A673 (cell line): ENCODE data around the gene CLNK. TPM values are rescaled to one million over a fixed set of nuclear protein-coding genes. Genes with fewer than 3 reads are reported as not detected.

Source experiments
- BruUV-seq: library from RNA; stranded (reverse); fragments of 400-500 nt; replicated peaks from 2 replicates; lab custom pipeline; 2021; lab: Mats Ljungman, UMichigan
- CTCF ChIA-PET: fragments of 300-600 bp; sonication (Branson Sonifier 250); formaldehyde crosslinking; loops from one replicate; lab custom pipeline; 2022; ENCODE audit warnings: antibody characterized with exemption; lab: Charles Lee
- POLR2A ChIA-PET: fragments of 300-600 bp; sonication (Branson Sonifier 250); formaldehyde crosslinking; loops from one replicate; lab custom pipeline; 2022; ENCODE audit warnings: antibody characterized with exemption; ENCODE audit not compliant: low non-redundant PET; lab: Charles Lee
- DNase-seq: peaks from one replicate; pipeline ENCODE4 v3.0.0-alpha.2; 2015; ENCODE audit warnings: low spot score
- H3K27ac ChIP-seq: fragments of 200-600 bp; sonication (generic); 2 replicates; pipeline ENCODE4 v1.5.1; 2016; ENCODE audit warnings: mixed run types, low read depth, mild to moderate bottlenecking, mixed read lengths, antibody characterized with exemption, low read length; ENCODE audit not compliant: poor library complexity, severe bottlenecking
- H3K27me3 ChIP-seq: fragments of 200-600 bp; sonication (generic); replicated peaks from 2 replicates; pipeline ENCODE4 v1.6.1; 2017; ENCODE audit warnings: mixed run types, low read depth, mild to moderate bottlenecking, mixed read lengths, antibody characterized with exemption, low read length; ENCODE audit not compliant: insufficient read depth, poor library complexity
- H3K36me3 ChIP-seq: fragments of 200-600 bp; sonication (generic); 2 replicates; pipeline ENCODE4 v1.6.1; 2016; ENCODE audit warnings: mixed run types, mild to moderate bottlenecking, mixed read lengths, antibody characterized with exemption, low read length; ENCODE audit not compliant: insufficient read depth, poor library complexity, severe bottlenecking
- H3K4me1 ChIP-seq: fragments of 200-600 bp; sonication (generic); 2 replicates; pipeline ENCODE4 v1.6.1; 2017; ENCODE audit warnings: mixed run types, mild to moderate bottlenecking, mixed read lengths, antibody characterized with exemption, low read length; ENCODE audit not compliant: insufficient read depth, poor library complexity, severe bottlenecking
- H3K4me3 ChIP-seq: fragments of 200-600 bp; sonication (generic); 2 replicates; pipeline ENCODE4 v1.5.1; 2016; ENCODE audit warnings: low read depth, mixed run types, mild to moderate bottlenecking, mixed read lengths, low read length; ENCODE audit not compliant: poor library complexity, severe bottlenecking
- H3K9me3 ChIP-seq: fragments of 200-600 bp; sonication (generic); 2 replicates; pipeline ENCODE4 v1.6.1; 2016; ENCODE audit warnings: mixed run types, low read depth, mild to moderate bottlenecking, mixed read lengths, antibody characterized with exemption, low read length; ENCODE audit not compliant: poor library complexity, severe bottlenecking
- CTCF ChIP-seq: fragments of 300-800, 200-600 bp; sonication (generic); conservative IDR thresholded peaks from 2 replicates; pipeline ENCODE4 v1.5.1; 2017; ENCODE audit warnings: low read depth, mild to moderate bottlenecking, antibody characterized with exemption, low read length, moderate library complexity, mixed read lengths
- EZH2 ChIP-seq: fragments of 200-600 bp; sonication (generic); IDR thresholded peaks from 2 replicates; pipeline ENCODE4 v1.6.1; 2017; ENCODE audit warnings: borderline replicate concordance, low read depth, mild to moderate bottlenecking, mixed read lengths, antibody characterized with exemption, low read length; ENCODE audit not compliant: poor library complexity, severe bottlenecking
- intact Hi-C: fragments of 100-400 bp; cut with micrococcal nuclease; formaldehyde crosslinking; loops from one replicate; pipeline ENCODE4 v1.10.0; 2022; ENCODE audit not compliant: unreplicated experiment
- total RNA-seq: library from RNA; stranded (reverse); gene quantifications from 2 replicates; pipeline ENCODE4 v1.2.3, GENCODE V29; 2021

Gene CLNK
- total RNA-seq, 1 experiment from 2014 or later: not detected

- no TSS peak for BruUV-seq
- no peak for DNase-seq
- Histone ChIP-seq H3K4me1 (no peaks in the 10 kb centered on the region), H3K27ac (no peak overlapping the region), H3K9me3 (peaks cover 14% of the 10 kb centered on the region), H3K27me3 (no peaks in the 10 kb centered on the region), H3K36me3 (no peaks in the 10 kb centered on the region), H3K4me3 (no peak overlapping the region)
- TF ChIP-seq CTCF (no peak), EZH2 (no peak)
- ChIA-PET POLR2A (no interaction called here), CTCF (no interaction called here)
- intact Hi-C loops: no loop called here
Measured at GRCh38 chr4:10664408-10664807, 20.2 kb downstream of the CLNK start.

- no peak for DNase-seq
- ChIA-PET CTCF (no interaction called here), POLR2A (no interaction called here)
- no peaks in the 10 kb centered on the region for H3K36me3 ChIP-seq
- BruUV-seq: no TSS peak
- H3K4me3 ChIP-seq: no peak overlapping the region
- H3K27me3 ChIP-seq: no peaks in the 10 kb centered on the region
- H3K9me3 ChIP-seq: peaks cover 14% of the 10 kb centered on the region
- TF ChIP-seq CTCF (no peak), EZH2 (no peak)
- H3K4me1 ChIP-seq: no peaks in the 10 kb centered on the region
- H3K27ac ChIP-seq: no peak overlapping the region
- intact Hi-C loops: no loop called here
Measured at GRCh38 chr4:10662937-10663336, 21.6 kb downstream of the CLNK start.

GRCh38 chr4:10661047-10661446 lies 23.5 kb downstream of the CLNK start:
- Histone ChIP-seq H3K27me3 (no peaks in the 10 kb centered on the region), H3K9me3 (peaks cover 14% of the 10 kb centered on the region), H3K4me1 (no peaks in the 10 kb centered on the region), H3K27ac (no peak overlapping the region), H3K36me3 (no peaks in the 10 kb centered on the region), H3K4me3 (no peak overlapping the region)
- ChIA-PET POLR2A (no interaction called here), CTCF (no interaction called here)
- no TSS peak for BruUV-seq
- no peak for TF ChIP-seq EZH2
- TF ChIP-seq CTCF: no peak
- intact Hi-C loops: no loop called here
- DNase-seq: no peak
